HEK293T (cell line): ENCODE results near the gene CCDC146.

ENCODE experiments used
- CTCF ChIA-PET: fragments of 350-600 bp; formaldehyde crosslinking; extraction: SDS; loops from one replicate; lab custom pipeline; 2021; ENCODE audit warnings: antibody characterized with exemption, inconsistent platforms; lab: Yijun Ruan, JAX
- POLR2A ChIA-PET: fragments of 350-600 bp; formaldehyde crosslinking; extraction: SDS; loops from one replicate; lab custom pipeline; 2020; ENCODE audit warnings: antibody characterized with exemption, inconsistent platforms; lab: Yijun Ruan, JAX
- DNase-seq: peaks from one replicate; pipeline ENCODE4 v3.0.0; 2012; ENCODE audit warnings: mixed read lengths; ENCODE audit errors: extremely low spot score
- ARNT ChIP-seq: fragments of 450-650 bp; IDR thresholded peaks from 2 replicates; pipeline ENCODE4 v1.6.1; 2017; ENCODE audit warnings: mild to moderate bottlenecking
- BHLHE40 ChIP-seq: fragments of 450-650 bp; IDR thresholded peaks from 2 replicates; pipeline ENCODE4 v1.6.1; 2016; ENCODE audit warnings: mild to moderate bottlenecking, moderate library complexity, borderline replicate concordance
- CTBP1 ChIP-seq: fragments of 450-650 bp; IDR thresholded peaks from 2 replicates; pipeline ENCODE4 v1.6.1; 2016; ENCODE audit warnings: borderline replicate concordance
- ELF4 ChIP-seq: fragments of 450-650 bp; IDR thresholded peaks from 2 replicates; pipeline ENCODE4 v1.6.1; 2017; ENCODE audit warnings: antibody characterized with exemption
- FOXA1 ChIP-seq: fragments of 450-650 bp; IDR thresholded peaks from 2 replicates; pipeline ENCODE4 v1.6.1; 2016; ENCODE audit warnings: mild to moderate bottlenecking
- FOXK2 ChIP-seq: fragments of 450-650 bp; IDR thresholded peaks from 2 replicates; pipeline ENCODE4 v1.6.1; 2016; ENCODE audit warnings: mild to moderate bottlenecking
- FOXM1 ChIP-seq: fragments of 450-650 bp; IDR thresholded peaks from 2 replicates; pipeline ENCODE4 v1.6.1; 2017; ENCODE audit warnings: mild to moderate bottlenecking, borderline replicate concordance
- HDGF ChIP-seq: fragments of 450-650 bp; IDR thresholded peaks from 2 replicates; pipeline ENCODE4 v1.6.1; 2017; ENCODE audit warnings: antibody characterized with exemption, borderline replicate concordance
- L3MBTL2 ChIP-seq: fragments of 450-650 bp; conservative IDR thresholded peaks from 2 replicates; pipeline ENCODE4 v1.6.1; 2016; ENCODE audit warnings: mild to moderate bottlenecking
- LEF1 ChIP-seq: fragments of 450-650 bp; IDR thresholded peaks from 2 replicates; pipeline ENCODE4 v1.6.1; 2017; ENCODE audit warnings: mild to moderate bottlenecking, borderline replicate concordance
- NFRKB ChIP-seq: fragments of 450-650 bp; IDR thresholded peaks from 2 replicates; pipeline ENCODE4 v1.6.1; 2016; ENCODE audit warnings: mild to moderate bottlenecking, moderate library complexity
- SP1 ChIP-seq: fragments of 450-650 bp; IDR thresholded peaks from 2 replicates; pipeline ENCODE4 v1.6.1; 2017
- SUZ12 ChIP-seq: fragments of 450-650 bp; IDR thresholded peaks from 2 replicates; pipeline ENCODE4 v1.6.1; 2016; ENCODE audit warnings: mild to moderate bottlenecking
- TARDBP ChIP-seq: fragments of 450-650 bp; IDR thresholded peaks from 2 replicates; pipeline ENCODE4 v1.6.1; 2016
- ZNF384 ChIP-seq: fragments of 450-650 bp; IDR thresholded peaks from 2 replicates; pipeline ENCODE4 v1.6.1; 2016
- TF ChIP-seq, protein P1 (sequence below): fragments of 450-650 bp; IDR thresholded peaks from 2 replicates; pipeline ENCODE4 v1.6.1; 2016

CCDC146 gene

GRCh38 chr7:77184990-77185389 is 62.6 kb downstream of the CCDC146 start:
- DNase-seq: no peak
- ChIA-PET CTCF (no interaction called here), POLR2A (no interaction called here)

GRCh38 chr7:77185866-77186265 is 63.5 kb downstream of the CCDC146 start:
- DNase-seq: no peak
- ChIA-PET CTCF (no interaction called here), POLR2A (no interaction called here)
- no peak for TF ChIP-seq ZNF384
- TF ChIP-seq FOXK2: no peak
- TF ChIP-seq, protein P1, sequence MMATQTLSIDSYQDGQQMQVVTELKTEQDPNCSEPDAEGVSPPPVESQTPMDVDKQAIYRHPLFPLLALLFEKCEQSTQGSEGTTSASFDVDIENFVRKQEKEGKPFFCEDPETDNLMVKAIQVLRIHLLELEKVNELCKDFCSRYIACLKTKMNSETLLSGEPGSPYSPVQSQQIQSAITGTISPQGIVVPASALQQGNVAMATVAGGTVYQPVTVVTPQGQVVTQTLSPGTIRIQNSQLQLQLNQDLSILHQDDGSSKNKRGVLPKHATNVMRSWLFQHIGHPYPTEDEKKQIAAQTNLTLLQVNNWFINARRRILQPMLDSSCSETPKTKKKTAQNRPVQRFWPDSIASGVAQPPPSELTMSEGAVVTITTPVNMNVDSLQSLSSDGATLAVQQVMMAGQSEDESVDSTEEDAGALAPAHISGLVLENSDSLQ: no peak
- no peak for TF ChIP-seq FOXA1
- no peak for TF ChIP-seq SP1
- no peak for TF ChIP-seq SUZ12
- TF ChIP-seq BHLHE40: no peak
- no peak for TF ChIP-seq L3MBTL2
- no peak for TF ChIP-seq NFRKB
- TF ChIP-seq HDGF: no peak
- TF ChIP-seq ARNT: no peak

More at GRCh38 chr7:77184990-77185389, 62.6 kb downstream of the CCDC146 start:
- TF ChIP-seq ZNF384 (no peak), ELF4 (no peak), BHLHE40 (no peak), ARNT (no peak), CTBP1 (no peak)

DNA sequence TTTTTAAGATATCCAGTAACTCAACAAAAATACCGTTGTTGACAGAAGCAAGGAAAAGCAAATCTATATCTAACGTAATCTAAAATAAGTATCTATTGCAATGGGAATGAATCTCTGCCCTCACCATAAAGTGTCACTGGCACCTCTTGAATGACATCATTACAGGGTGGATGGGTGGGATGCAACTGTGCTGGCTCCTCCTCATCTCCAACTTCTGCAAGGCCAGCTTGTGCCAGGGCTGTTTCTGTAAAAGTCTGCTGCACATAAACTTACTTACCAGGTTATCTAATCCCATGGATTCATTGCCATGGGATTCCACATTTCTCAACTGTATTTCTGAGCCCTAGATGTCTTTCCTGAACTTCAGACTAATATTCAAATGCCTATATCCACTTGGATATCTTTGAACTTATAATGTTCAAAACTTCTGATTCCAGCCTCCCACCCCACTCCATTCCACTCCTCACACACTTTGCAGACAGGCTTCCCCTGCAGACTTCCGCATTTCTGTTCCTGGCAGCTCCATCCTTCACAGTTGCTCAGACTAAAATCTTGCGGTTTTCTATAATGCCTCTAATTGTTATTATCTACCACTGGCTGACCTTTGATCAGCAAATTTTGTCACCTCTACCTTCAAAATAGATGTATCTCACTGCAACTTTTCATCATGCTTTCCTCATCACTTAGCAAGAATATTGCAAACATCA is 66.5 kb downstream of the CCDC146 start:
- no peak for TF ChIP-seq ZNF384
- TF ChIP-seq ARNT: no peak
- CTCF ChIA-PET: no interaction called here
- DNase-seq: no peak
- POLR2A ChIA-PET: no interaction called here

- DNase-seq: no peak
- CTCF ChIA-PET: no interaction called here
- TF ChIP-seq ELF4 (no peak), SUZ12 (no peak), FOXA1 (no peak), HDGF (no peak), ZNF384 (no peak), FOXK2 (no peak), FOXM1 (no peak), CTBP1 (no peak), TARDBP (no peak), LEF1 (no peak)
- TF ChIP-seq, protein P1: no peak
- POLR2A ChIA-PET: no interaction called here
Observed at GRCh38 chr7:77197141-77197540, 74.7 kb downstream of the CCDC146 start.

DNA sequence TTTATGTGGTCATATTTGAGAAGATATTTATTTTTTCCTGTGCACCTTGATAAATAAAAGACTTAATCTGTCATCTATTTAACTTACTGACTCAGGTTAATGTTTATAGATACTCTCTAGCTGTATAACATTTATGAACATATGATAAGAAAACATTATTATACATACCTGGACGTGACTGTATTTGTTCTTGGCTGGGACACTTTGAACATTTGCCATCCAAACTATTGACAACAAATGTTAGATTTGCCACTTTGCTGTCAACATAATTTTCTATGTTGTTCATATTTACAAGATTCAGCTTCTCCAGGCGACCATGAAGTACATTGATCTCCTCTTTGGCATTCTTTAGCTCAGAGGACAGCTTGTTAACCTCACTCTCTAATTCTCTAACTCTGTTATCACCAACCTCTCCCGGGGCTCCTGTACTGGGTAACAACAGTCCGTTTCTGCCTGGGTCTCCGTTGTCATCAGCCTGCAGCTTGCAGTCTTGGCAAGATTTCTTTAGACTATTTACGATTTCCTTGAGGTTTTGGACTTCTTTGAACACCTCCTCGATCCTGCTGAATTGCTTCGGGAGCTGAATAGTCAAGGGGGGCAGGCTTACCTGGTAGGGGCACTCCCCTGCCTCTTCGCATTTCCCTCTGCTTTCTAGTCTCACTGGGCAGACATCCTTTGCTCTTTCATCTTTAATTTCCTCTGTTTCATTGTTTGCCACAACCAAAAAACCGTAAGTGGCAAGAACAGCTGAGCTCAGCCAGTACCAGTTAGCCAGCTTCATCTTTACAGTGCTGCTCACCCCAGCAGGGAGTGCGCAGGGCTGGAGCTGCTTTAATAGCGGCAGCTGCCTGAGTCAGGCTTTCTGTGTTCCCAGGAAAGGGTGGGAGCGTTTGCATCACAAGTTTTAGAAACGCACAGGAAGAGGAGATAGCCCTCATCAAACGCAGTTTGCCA is 76.9 kb downstream of the CCDC146 start, which contains the start of gene FGL2:
Gene FGL2, minus strand, starts transcription at position 807 of the 954 bp plus-strand sequence. Its CDS starts 26 bp downstream, at position 781.
- DNase-seq: peak; percentile 58
- ChIA-PET CTCF (no interaction called here), POLR2A (no interaction called here)
- no peak for TF ChIP-seq SP1

- CTCF ChIA-PET: no interaction called here
Observed at GRCh38 chr7:77200542-77200941, 78.1 kb downstream of the CCDC146 start.

More at GRCh38 chr7:77200542-77200941, 78.1 kb downstream of the CCDC146 start:
- no peak for DNase-seq
- TF ChIP-seq HDGF (no peak), ELF4 (no peak), SP1 (no peak), FOXA1 (no peak)
- TF ChIP-seq, protein P1: no peak
- POLR2A ChIA-PET: no interaction called here
